ENCODE results near the gene POLH. TPM values are rescaled to one million over a fixed set of nuclear protein-coding genes. Genes with fewer than 3 reads are reported as not detected.

Gene POLH
- total and polyA plus RNA-seq, 2 of the 4 experiments (the other 2 are of a cell fraction): 13.3 to 26.0 TPM

GRCh38 chr6:43610431-43610830, 34.4 kb downstream of the POLH start:
- Histone ChIP-seq H2BK120ac (ENCODE audit: low read depth, low read length) (no peak overlapping the region), H3K14ac (replicated peaks; ENCODE audit: low read depth, low read length) (no peak overlapping the region), H4K8ac (ENCODE audit: low read depth in 2 of 2, low read length in 2 of 2) (no peak overlapping the region), H3K4me3 (ENCODE audit: insufficient read depth, low read depth, low read length) (no peak overlapping the region), H3K9me1 (ENCODE audit: insufficient read depth, low read length) (no peaks in the 10 kb centered on the region), H3K9ac (ENCODE audit: low read depth, low read length) (no peak overlapping the region), H3K9me3 (ENCODE audit: control insufficient read depth, insufficient read depth, low read length) (no peaks in the 10 kb centered on the region), H3K23ac (ENCODE audit: low read depth, low read length) (no peak overlapping the region), H4K20me1 (ENCODE audit: insufficient read depth, low read length) (peaks cover 4% of the 10 kb centered on the region; the same call in 1 of the 2 replicates), H3K27me3 (ENCODE audit: control insufficient read depth, insufficient read depth, low read length) (no peaks in the 10 kb centered on the region), H3K4ac (ENCODE audit: low read depth, low read length) (no peak overlapping the region), H2AK9ac (replicated peaks; ENCODE audit: low read depth, low read length, poor library complexity) (no peak overlapping the region), H3K27ac (ENCODE audit: insufficient read depth, low read length) (no peak overlapping the region), H3K79me1 (ENCODE audit: low read depth in 1 of 2, low read length in 2 of 2) (peaks cover 2 to 24% of the 10 kb centered on the region in 2 experiments), H2AFZ (replicated peaks; ENCODE audit: low read length, poor library complexity) (no peak overlapping the region), H3K4me2 (ENCODE audit: low read depth, low read length) (no peak overlapping the region), H3K56ac (ENCODE audit: extremely low read depth, insufficient read depth, low read length) (no peak overlapping the region), H3K36me3 (ENCODE audit: control insufficient read depth, insufficient read depth, low read length) (peaks cover 19% of the 10 kb centered on the region), H2BK15ac (ENCODE audit: low read depth, low read length) (no peak overlapping the region), H3K18ac (ENCODE audit: low read depth, low read length) (no peak overlapping the region), H4K91ac (ENCODE audit: insufficient read depth, low read depth, low read length) (no peak overlapping the region), H2BK20ac (ENCODE audit: low read depth, low read length) (no peak overlapping the region), H3K4me1 (ENCODE audit: control insufficient read depth, insufficient read depth, low read length) (no peaks in the 10 kb centered on the region), H2AK5ac (ENCODE audit: low read depth, low read length) (no peak overlapping the region), H4K5ac (ENCODE audit: low read depth, low read length) (no peak overlapping the region), H2BK5ac (ENCODE audit: low read depth, low read length, poor library complexity, severe bottlenecking) (no peak overlapping the region)
- WGBS, 2 experiments (ENCODE audit: extremely low coverage in 2 of 2, insufficient read length in 1 of 2): 93% methylated on average over 3 of the region's 5 CpGs; no CpG with 5 or more reads in 1 of the 2 experiments
- peak; percentile 14 for DNase-seq
- ChIA-PET CTCF (interaction anchor here (0.7 kb wide), 1 partner anchor 20 kb away, joined by 3 read pairs; no protein-coding TSS in a partner anchor), POLR2A (ENCODE audit: unreplicated experiment) (no interaction called here)
- in situ Hi-C loops (cut with MboI; ENCODE audit: low sequenced_read_pairs): no loop called here
- intact Hi-C loops (cut with micrococcal nuclease): no loop called here
- BruUV-seq (replicated peaks): no TSS peak
- TF ChIP-seq CEBPB (IDR thresholded peaks at IDR 0.05; ENCODE audit: low read depth, low read length): no peak
- TF ChIP-seq ELK1 (IDR thresholded peaks at IDR 0.05; ENCODE audit: borderline replicate concordance, low read depth, low read length): no peak
- dilution Hi-C loops (cut with HindIII; ENCODE audit: low sequenced_read_pairs, unreplicated experiment): no loop called here
- ATAC-seq (ENCODE audit: low read depth): no peak
